Smooth muscle cell (in vitro differentiated cells): Measurements from ENCODE around the gene CUBN. TPM values are rescaled to one million over a fixed set of nuclear protein-coding genes. Genes with fewer than 3 reads are reported as not detected.

Experiments
- DNase-seq: peaks from one replicate; lab custom pipeline; 2025; ENCODE audit not compliant: unreplicated experiment; lab: John Stamatoyannopoulos, UW
- H2AFZ ChIP-seq: fragments of 200-600 bp; sonication (generic); 2 replicates; pipeline ENCODE4 v1.6.0; 2016; ENCODE audit warnings: antibody characterized with exemption, low read depth, mild to moderate bottlenecking
- H3F3A ChIP-seq: fragments of 200-600 bp; sonication (generic); 2 replicates; pipeline ENCODE4 v1.6.0; 2017; ENCODE audit warnings: antibody characterized with exemption, low read depth
- H3K27ac ChIP-seq: fragments of 200-600 bp; sonication (generic); 2 replicates; pipeline ENCODE4 v1.5.1; 2016; ENCODE audit warnings: low read depth, mild to moderate bottlenecking
- H3K27me3 ChIP-seq: fragments of 200-600 bp; sonication (generic); 2 replicates; pipeline ENCODE4 v1.6.1; 2016; ENCODE audit warnings: low read depth, mild to moderate bottlenecking
- H3K36me3 ChIP-seq: fragments of 200-600 bp; sonication (generic); 2 replicates; pipeline ENCODE4 v1.5.1; 2016; ENCODE audit warnings: low read depth
- H3K4me1 ChIP-seq: fragments of 200-600 bp; sonication (generic); 2 replicates; pipeline ENCODE4 v1.5.1; 2016; ENCODE audit warnings: low read depth
- H3K4me2 ChIP-seq: fragments of 200-600 bp; sonication (generic); 2 replicates; pipeline ENCODE4 v1.6.0; 2016; ENCODE audit warnings: mild to moderate bottlenecking
- H3K4me3 ChIP-seq: fragments of 200-600 bp; sonication (generic); 2 replicates; pipeline ENCODE4 v1.5.1; 2016; ENCODE audit warnings: mild to moderate bottlenecking
- H3K79me2 ChIP-seq: fragments of 200-600 bp; sonication (generic); 2 replicates; pipeline ENCODE4 v1.6.0; 2016; ENCODE audit warnings: low read depth, mild to moderate bottlenecking
- H3K9ac ChIP-seq: fragments of 200-600 bp; sonication (generic); 2 replicates; pipeline ENCODE4 v1.6.0; 2016; ENCODE audit warnings: low read depth
- H3K9me3 ChIP-seq: fragments of 200-600 bp; sonication (generic); replicated peaks from 2 replicates; pipeline ENCODE4 v1.5.1; 2016; ENCODE audit warnings: low read depth
- H4K20me1 ChIP-seq: fragments of 200-600 bp; sonication (generic); 2 replicates; pipeline ENCODE4 v1.6.0; 2016; ENCODE audit warnings: low read depth
- CTCF ChIP-seq: fragments of 200-600 bp; sonication (generic); IDR thresholded peaks from 2 replicates; pipeline ENCODE4 v1.5.1; 2017; ENCODE audit warnings: borderline replicate concordance, mild to moderate bottlenecking, antibody characterized with exemption; ENCODE audit not compliant: insufficient read depth, poor library complexity, severe bottlenecking
- whole genome bisulfite sequencing: methylation state at CpG from one replicate; pipeline ENCODE4 v1.1.7; 2016; ENCODE audit warnings: low lambda C conversion rate; 5-methylcytosine and 5-hydroxymethylcytosine counted together
- polyA plus RNA-seq: library from polyadenylated mRNA; unstranded; fragments of >200 nt; fragmentation: Nextera tagmentation; extraction: Ambion mirVana; gene quantifications from 2 replicates; pipeline ENCODE4 v1.2.1, GENCODE V29; 2016
- total RNA-seq: library from RNA; depleted of rRNA; stranded (reverse); fragments of >200 nt; gene quantifications from 2 replicates; pipeline ENCODE4 v1.2.3, GENCODE V29; 2014

Gene CUBN
- total and polyA plus RNA-seq, 2 experiments from 2014 or later = 0.62 to 4.7 TPM

GRCh38 chr10:16794005-16794404 is 335.6 kb downstream of the CUBN start:
- Histone ChIP-seq H3K27ac (no peak overlapping the region), H3K79me2 (peaks cover 64% of the 10 kb centered on the region), H3K27me3 (no peaks in the 10 kb centered on the region), H3F3A (no peaks in the 10 kb centered on the region), H3K9me3 (no peaks in the 10 kb centered on the region), H2AFZ (no peak overlapping the region), H3K9ac (no peak overlapping the region), H3K4me2 (no peak overlapping the region), H3K36me3 (no peaks in the 10 kb centered on the region), H3K4me3 (no peak overlapping the region), H3K4me1 (peaks cover 6% of the 10 kb centered on the region), H4K20me1 (peaks cover 94% of the 10 kb centered on the region)
- TF ChIP-seq CTCF = no peak
- DNase-seq = no peak
- 100% methylated on average over 1 of the region's 1 CpG for WGBS

GRCh38 chr10:16792675-16793074 is 336.9 kb downstream of the CUBN start:
- no peaks in the 10 kb centered on the region for H3K9me3 ChIP-seq
- TF ChIP-seq CTCF = no peak
- no peaks in the 10 kb centered on the region for H3F3A ChIP-seq
- peaks cover 6% of the 10 kb centered on the region for H3K4me1 ChIP-seq
- H3K4me2 ChIP-seq = no peak overlapping the region
- no peaks in the 10 kb centered on the region for H3K36me3 ChIP-seq
- no peak overlapping the region for H2AFZ ChIP-seq
- H3K79me2 ChIP-seq = peaks cover 59% of the 10 kb centered on the region
- no peak overlapping the region for H3K27ac ChIP-seq
- DNase-seq = no peak
- peaks cover 95% of the 10 kb centered on the region for H4K20me1 ChIP-seq
- H3K9ac ChIP-seq = no peak overlapping the region
- WGBS = 46% methylated on average over 8 of the region's 8 CpGs
- H3K4me3 ChIP-seq = no peak overlapping the region
- H3K27me3 ChIP-seq = no peaks in the 10 kb centered on the region

- Histone ChIP-seq H4K20me1 (peaks cover 96% of the 10 kb centered on the region), H3K79me2 (peaks cover 40% of the 10 kb centered on the region), H3K36me3 (no peaks in the 10 kb centered on the region), H3K27me3 (no peaks in the 10 kb centered on the region), H3K4me1 (peaks cover 6% of the 10 kb centered on the region), H3K9ac (no peak overlapping the region), H3K4me2 (no peak overlapping the region), H3K4me3 (no peak overlapping the region), H3K9me3 (no peaks in the 10 kb centered on the region), H3F3A (no peaks in the 10 kb centered on the region), H3K27ac (no peak overlapping the region), H2AFZ (no peak overlapping the region)
- DNase-seq = no peak
- 80% methylated on average over 4 of the region's 4 CpGs for WGBS
- no peak for TF ChIP-seq CTCF
Measured at GRCh38 chr10:16789765-16790164, 339.8 kb downstream of the CUBN start.

GRCh38 chr10:16789261-16789660 is 340.4 kb downstream of the CUBN start:
- peaks cover 94% of the 10 kb centered on the region for H4K20me1 ChIP-seq
- no peaks in the 10 kb centered on the region for H3K9me3 ChIP-seq
- H2AFZ ChIP-seq = no peak overlapping the region
- no peaks in the 10 kb centered on the region for H3F3A ChIP-seq
- H3K27ac ChIP-seq = no peak overlapping the region
- no peak overlapping the region for H3K9ac ChIP-seq
- TF ChIP-seq CTCF = no peak
- H3K79me2 ChIP-seq = peaks cover 36% of the 10 kb centered on the region
- 81% methylated on average over 7 of the region's 7 CpGs for WGBS
- no peaks in the 10 kb centered on the region for H3K36me3 ChIP-seq
- no peak overlapping the region for H3K4me3 ChIP-seq
- no peak for DNase-seq
- peaks cover 6% of the 10 kb centered on the region for H3K4me1 ChIP-seq
- H3K27me3 ChIP-seq = no peaks in the 10 kb centered on the region
- H3K4me2 ChIP-seq = no peak overlapping the region
